Dermis blood vessel endothelial cell (primary cell): ENCODE results near the gene ACKR3. TPM values are rescaled to one million over a fixed set of nuclear protein-coding genes. Genes with fewer than 3 reads are reported as not detected.

ENCODE experiments used
- DNase-seq: peaks from one replicate; pipeline ENCODE4 v3.0.0; 2010
- total RNA-seq: library from RNA; depleted of rRNA; stranded (reverse); fragments of >200 nt; gene quantifications from 2 replicates; pipeline ENCODE4 v1.2.3, GENCODE V29; 2014

ACKR3 gene
- total RNA-seq, 1 donor from 2014 or later: 16.8 TPM

DNA sequence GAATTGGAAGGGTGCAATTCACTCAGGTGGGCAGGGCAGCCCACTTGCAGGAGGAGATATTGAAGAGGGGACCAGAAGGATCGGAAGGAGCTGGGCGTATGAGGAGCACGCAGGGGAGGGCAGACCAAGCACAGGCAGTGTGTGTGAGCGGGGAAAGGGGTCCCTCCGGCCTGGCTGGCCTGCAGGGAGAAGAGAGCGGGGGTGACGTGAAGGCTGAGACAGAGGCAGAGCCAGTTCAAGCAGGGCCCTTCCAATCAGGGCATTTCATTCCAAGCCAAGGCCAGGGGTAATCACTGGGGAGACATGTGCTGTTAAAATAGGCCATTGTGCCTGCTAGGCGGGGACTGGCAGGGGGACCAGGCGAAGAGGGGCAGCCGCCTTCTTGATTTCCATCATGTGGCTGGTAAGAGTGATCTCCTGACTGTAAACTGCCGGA, 62.2 kb downstream of the ACKR3 start:
- no peak for DNase-seq
